GM18909 (cell line): ENCODE data around the gene UBTD2.
"Not testable (repeated sequence)": the region's sequence is repeated elsewhere in the genome, so short reads cannot be mapped to it uniquely, and the experiment has no call there.

Experiments used
- ATAC-seq: cut with Tn5 transposase; IDR thresholded peaks from one replicate; pipeline ENCODE4 v1.9.1; 2021; ENCODE audit warnings: mild to moderate bottlenecking; ENCODE audit not compliant: unreplicated experiment, poor library complexity

UBTD2 gene

DNA sequence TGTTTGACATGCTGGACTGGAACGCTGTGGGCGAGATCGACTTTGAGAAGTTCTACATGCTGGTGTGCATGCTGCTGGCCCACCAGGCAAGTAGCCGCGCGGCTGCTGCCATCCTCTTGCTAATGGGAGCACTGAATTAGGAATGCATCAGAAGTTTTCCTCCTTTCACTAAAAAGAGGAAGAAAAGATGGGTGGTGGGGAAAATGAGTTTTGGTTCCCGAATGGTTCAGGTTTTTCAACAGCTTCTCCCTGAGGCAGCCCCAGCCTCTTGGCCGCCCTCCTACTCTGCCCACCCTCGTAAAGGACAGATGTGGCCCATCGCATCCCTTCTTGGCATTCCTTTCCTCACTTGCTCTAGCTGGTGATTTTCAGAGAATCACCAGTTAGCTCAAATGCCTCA lies 84.1 kb downstream of the UBTD2 start:
- no peak for ATAC-seq

DNA sequence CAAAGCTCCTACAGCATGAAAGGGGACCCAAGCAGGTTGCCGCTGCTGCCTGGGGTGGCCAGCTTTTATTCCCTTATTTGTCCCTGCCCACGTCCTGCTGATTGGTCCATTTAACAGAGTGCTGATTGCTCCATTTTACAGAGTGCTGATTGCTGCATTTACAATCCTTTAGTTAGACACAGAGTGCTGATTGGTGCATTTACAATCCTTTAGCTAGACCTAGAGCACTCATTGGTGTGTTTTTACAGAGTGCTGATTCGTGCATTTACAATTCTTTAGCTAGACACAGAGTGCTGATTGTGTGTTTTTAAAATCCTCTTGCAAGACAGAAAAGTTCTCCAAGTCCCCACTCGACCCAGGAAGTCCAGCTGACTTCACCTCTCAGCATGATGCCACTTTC lies 85.8 kb downstream of the UBTD2 start:
- ATAC-seq, result not testable (repeated sequence)

DNA sequence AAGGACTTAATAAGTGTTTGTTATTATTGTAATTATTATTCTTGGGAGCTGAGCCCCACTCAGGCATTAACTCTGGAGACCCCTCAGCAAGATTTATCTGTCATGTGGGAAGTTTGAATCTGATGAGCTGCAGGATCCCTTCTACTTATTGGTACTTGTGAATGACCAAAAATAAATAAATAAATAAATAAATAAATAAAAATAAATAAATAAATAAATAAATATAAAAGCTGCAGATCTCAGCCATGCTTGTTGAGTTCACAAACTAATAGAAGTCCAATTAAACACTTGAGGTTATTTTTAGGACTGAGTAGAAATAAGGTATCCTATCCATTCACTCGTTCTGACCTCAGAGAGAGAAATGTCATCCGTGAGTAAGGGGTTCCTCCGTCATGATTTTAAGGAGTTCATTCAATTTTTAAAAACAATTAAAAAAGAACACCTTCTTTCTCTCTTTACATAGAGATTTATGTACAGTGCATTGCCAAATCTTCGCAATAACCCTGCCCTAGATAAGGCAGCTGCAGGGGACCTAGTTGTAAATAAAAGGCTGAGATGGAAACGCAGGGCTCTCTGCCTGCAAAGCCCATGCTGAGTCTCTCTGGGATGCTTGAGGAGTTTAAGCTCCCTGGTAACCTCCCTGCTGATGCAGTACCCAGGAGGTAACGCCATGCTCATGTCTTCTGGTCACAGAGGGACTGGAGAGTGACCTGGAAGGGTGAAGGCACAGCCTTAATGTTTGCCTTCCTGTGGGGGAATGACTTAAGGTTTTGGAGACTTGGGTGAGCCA lies 88.4 kb downstream of the UBTD2 start:
- no peak for ATAC-seq

DNA sequence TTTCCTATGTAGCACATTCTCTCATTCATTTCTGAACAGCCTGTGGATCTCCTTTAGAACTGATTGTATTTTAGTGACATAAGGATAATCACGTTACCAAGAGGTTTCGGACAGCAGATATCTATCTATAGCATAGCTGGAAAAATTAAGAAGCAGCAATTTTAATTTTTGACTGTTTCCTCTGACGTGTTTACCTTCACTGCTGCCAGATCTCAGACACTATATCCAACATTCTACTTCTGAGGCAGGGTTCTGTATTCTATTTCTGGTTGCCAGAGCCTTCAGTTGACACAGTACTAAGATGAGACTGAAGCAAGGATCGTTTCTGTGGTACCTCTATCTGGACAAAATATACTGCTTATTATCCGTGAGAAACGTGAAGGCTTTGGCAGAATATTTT lies 89.7 kb downstream of the UBTD2 start, which contains the start of gene EFCAB9:
TSS of gene EFCAB9 (plus strand) at position 301 of the 400 bp plus-strand sequence. CDS start at position 302, 1 bp downstream.
- no peak for ATAC-seq

DNA sequence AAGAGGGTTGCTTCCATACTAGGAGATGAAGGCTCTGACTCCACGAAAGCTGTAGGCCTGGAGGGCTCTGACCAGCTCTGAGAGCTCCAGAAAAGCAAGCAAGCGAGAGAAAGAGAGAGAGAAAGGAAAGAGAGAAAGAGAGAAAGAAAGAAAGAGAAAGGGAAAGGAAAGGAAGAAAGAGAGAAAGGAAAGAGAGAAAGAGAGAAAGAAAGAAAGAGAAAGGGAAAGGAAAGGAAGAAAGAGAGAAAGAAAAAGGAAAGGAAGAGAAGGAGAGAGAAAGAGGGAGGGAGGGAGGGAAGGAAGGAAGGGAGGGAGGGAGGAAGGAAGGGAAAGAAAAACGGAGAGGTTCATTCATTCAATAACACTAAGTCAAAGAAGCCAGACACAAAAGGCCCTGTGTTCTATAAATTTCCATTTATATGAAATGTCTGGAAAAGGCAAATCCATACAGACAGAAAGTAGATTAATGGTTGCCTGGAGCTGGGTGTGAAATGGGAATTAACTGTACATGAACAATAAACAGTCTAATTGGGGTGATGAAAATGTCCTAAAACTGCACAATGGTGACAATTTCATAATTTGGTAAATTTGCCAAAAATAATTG lies 93.8 kb downstream of the UBTD2 start:
- no peak for ATAC-seq

DNA sequence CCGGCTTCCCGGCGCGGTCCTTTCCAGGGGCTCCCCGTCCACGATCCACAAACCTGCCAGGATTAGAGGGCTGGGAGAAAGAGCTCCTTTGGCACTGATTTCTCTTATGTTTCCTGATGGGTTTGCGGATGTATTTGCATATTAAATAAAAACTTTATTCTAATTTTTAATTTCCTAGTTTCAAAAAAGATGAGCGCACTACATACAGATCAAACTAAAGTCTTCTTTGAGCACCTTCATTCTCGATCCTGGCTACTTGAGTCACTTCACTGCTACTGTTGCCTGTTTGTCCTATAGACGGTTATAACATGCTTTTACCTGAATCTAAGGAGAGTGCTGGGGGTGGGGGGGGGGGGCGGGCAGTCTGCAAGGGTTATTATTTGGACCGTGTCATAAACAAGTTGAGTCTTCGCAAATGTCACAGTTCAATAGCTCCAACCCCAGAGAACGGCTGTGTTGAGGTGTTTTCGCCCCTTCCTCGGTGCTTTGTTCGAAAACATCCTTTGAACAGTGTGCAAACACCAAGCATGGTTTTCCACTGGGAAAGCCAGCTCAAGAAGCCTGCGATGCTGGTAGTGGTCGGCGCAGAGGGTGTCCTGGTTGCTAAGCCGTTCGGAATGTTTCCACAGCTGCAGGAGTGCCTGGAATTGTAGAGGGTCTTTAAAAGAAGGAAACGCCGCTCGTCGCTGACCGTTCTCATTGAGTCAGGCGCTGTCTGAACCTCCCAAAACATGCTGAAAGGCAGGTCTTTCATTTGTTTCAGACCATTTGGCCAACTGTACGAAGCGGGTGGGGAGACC lies 94.5 kb downstream of the UBTD2 start:
- no peak for ATAC-seq

DNA sequence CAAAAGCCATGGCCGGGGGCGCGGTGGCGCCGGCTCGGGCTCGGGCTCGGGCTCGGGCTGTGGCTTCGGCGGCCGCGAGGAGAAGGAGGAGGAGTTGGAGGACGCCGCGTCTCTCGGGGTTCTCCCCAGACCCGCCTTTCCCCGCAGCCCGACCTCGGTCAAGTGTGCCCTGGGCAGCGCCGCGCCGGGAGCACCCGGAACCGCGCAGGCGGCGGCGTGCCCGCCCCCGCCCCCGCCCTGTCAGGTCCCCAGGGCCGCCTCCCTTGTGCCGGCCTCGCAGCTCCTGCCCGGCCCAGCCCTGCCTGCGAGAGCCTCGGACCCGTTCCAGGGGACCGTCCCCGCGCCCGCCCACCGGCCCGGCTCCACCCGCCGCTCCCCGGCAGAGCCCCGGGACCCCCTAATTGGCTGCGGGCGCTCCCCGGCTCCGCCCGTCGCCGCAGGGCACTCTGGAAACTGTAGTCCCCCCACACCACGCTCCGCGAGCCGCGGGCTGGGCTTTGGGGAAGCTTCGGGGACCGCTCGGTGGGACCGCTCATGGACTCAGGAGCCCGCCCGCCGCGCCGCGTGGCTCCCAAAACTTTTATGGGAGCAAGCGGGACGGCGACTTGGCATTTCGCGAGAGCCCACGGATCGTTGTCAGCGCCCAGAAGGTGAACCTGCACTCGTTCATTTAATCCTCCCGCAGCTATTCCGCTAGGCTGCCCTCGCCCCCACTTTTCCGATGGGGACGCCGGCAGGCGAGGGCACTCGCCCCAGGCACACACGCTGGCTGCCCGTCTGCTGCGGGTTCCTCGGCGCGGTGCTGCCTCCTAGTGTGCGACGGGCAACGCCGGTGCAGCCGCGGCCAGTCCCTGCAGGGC lies 95.3 kb downstream of the UBTD2 start, which contains the start of gene STK10:
TSS of gene STK10 (minus strand) at position 192 of the 860 bp plus-strand sequence. CDS start at position 10, 182 bp downstream.
- ATAC-seq, result peak; percentile 77

DNA sequence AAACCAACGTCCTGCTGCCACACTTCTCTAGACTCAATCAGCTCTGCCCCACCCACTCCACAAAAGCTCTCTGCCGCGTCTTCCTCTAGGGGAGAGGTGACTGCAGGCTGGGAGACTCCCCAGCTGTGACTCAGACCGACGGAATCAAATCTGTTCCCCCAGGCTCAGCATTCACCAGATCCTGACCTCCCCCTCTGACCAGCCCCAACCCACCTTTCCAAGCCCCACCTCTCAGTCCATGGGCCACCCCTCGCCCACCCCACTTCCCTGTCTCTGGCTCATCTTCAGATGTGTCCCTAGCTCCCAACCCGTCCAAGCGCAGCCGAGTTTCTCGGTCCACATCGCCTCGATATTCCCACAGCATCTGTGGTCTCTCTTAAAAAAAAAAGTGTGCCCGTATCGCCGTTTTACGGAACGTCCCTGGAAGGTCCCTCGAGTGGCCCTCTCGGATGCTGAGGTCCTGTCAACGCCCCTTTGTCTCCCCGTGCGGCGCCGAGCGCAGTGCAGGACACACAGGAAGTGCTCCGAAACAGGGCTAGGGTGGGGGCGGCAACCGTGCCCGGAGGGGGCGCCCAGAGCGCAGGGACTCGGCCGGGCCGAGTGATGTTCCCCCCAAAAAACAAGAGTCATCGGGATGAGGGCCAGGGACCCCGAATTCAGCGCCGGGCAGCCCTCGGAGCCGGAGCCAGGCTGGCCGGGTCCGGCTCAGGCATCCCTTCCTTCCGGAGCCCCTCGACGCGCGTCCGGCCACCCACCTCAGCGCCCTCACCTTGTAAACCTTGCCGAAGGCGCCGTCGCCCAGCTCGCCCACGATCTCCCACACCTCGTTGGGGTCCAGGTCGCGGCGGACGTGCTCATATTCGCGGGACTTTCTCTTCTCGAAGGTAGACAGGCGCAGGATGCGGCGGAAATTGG lies 96.2 kb downstream of the UBTD2 start:
- peak; percentile 27 for ATAC-seq

DNA sequence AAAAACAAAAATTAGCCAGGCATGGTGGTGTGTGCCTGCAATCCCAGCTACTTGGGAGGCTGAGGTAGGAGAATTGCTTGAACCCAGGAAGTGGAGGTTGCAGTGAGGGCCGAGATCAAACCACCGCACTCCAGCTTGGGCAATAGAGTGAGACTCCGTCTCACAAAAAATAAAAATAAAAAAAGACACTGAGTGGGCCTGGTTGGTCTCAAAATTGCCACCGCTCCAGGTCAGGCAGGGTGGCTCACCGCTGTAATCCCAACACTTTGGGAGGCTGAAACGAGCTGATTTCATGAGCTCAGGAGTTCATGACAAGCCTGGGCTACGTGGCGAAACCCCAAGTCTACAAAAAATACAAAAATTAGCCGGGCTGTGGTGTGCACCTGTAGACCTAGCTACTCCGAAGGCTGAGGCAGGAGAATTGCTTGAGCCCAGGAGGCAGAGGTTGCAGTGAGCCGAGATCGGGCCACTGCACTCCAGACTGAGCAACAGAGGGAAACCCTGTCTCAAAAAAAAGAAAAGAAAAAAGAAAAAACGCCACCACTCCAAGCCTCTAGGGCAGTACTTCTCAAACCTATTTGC lies 97.4 kb downstream of the UBTD2 start:
- ATAC-seq, result no peak

DNA sequence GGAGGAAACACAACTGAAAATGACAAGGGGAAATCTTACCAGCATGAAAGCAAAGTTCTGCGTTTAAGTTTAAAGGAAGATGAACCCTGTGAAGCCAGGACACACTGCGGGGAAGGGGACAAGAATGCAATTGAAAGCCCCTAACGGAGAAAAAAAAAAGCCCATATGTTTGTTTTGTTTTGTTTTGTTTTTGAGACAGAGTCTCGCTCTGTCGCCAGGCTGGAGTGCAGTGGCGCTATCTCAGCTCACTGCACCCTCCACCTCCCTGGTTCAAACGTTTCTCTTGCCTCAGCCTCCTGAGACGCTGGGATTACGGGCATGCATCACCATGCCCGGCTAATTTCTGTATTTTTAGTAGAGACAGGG lies 98.5 kb downstream of the UBTD2 start:
- no peak for ATAC-seq

DNA sequence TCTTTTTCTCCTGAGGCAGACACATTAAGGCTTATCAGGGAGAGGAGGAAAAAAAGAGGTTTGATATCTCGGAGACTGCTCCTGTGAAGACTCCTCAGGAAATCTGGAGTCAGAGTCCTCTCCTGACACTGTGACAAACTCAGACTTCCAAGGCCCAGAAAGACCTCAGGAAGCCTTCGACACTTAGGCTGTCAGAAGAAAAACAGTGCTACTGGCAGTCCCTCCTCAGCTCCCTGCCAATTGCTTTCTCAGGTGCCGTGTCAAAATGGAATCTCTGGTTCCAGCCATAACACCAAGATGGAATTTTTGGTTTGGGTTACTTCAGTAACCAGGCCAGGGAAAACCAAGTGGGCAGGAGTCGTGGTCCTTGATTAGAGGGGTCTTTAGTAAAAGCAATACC lies 99.7 kb downstream of the UBTD2 start:
- no peak for ATAC-seq

DNA sequence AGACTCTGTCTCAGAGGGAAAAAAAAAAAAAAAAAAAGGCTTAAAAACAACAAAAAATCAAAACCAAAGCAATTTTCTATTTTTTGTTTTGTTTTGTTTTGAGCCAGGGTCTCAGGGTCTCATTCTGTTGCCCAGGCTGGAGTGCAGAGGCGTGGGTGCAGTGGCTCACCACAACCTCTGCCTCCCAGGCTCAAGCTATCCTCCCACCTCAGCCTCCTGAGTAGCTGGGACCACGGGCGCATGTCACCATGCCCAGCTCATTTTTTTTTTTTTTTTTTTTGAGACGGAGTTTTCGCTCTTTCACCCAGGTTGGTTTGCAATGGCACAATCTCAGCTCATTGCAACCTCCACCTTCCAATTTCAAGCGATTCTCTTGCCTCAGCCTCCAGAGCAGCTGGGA lies 101.3 kb downstream of the UBTD2 start:
- no peak for ATAC-seq

DNA sequence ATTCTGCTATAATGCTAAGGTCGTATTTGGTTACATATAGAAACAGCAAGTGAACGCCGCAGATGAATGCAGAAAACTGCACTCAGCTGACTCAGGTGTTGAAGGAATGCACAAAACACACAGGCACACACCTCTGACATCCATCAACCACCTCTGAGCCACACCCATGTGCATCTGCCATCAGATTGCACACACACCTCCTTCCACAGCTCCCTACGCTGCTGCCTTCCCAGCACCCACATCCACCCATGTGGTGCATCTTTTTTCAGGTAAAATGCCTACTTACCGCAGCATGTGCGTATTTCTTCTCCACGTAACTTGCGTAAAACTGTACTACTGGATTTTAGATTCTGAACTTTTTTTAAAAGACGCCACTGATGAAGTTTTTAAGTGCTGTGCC lies 102.6 kb downstream of the UBTD2 start:
- no peak for ATAC-seq

DNA sequence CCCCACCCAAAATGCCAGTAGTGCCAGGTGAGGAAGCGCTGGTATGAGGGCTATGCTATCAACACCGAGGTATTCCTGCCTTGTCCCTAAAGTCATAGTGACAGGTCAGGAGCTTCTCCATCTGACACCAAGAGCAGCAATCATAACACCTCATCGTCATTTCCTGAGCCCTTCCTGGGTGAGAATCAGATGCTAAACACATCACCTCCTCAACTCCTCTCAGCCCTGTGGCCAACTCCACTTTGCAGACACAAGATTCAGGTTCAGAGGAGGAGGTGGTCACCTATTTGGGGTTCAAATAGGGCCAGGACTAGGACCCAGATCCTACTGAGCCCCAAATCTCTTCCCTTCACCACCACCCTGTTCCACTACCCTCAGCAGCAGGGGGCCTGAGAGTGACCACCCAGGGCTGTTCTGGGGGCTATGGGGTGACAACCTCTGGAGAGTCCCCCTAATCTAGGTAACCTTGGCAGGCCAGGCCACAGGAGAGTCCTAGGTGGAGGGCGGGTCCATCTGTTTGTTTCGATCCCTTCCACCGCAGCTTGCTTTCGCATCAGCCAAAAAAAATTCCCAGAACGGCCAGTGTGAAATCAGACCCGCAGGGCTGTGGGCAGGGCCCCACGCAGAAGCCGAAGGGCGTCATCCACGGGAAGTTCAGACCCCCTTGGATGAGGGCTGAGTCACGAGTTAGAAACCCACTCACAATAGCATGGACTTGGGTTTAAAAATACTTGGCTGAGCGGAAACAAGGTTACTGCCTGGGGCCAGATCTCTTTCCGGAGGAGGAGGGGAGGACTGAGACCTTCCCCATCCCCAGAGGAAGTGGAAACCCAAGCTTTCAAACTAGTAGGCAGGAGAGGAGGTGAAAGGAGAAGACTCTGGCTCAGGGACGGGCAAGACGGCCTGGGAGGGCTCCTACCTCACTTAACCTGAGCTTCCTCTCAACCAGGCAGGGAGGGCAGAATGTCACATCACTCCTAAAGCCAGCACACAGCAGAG lies 104.3 kb downstream of the UBTD2 start:
- peak; percentile 40 for ATAC-seq

DNA sequence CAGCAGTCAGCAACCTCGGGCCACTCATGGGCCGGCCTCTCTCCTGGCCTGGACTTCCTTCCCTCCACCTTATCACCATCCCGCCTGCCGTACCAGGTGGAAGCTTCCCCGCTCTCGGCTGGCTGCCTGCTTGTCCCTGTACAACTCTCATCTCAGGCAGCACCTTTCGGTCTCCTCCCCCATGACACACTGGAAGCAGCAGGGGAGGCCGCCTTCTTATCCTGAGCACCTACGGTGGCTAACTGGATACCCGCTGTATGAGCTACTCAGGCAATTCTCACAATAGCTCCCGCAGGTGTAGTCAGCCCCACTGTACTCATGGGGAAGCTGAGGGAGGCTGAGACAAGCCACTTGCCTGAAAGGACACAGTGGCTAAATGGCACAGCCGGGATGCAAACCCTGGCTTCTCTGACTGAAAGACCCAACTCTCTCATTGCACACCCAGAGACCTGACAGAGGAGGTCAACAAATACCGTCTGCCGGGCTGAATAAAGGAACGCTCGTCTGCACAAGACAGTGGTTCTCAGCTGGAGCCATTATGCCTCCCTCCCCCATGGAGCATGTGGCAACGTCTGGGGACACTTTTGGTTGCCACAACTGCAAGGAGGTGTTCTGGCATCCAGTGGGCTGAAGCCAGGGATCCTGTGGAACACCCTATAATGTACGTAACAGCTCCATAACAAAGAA lies 105.1 kb downstream of the UBTD2 start:
- no peak for ATAC-seq

DNA sequence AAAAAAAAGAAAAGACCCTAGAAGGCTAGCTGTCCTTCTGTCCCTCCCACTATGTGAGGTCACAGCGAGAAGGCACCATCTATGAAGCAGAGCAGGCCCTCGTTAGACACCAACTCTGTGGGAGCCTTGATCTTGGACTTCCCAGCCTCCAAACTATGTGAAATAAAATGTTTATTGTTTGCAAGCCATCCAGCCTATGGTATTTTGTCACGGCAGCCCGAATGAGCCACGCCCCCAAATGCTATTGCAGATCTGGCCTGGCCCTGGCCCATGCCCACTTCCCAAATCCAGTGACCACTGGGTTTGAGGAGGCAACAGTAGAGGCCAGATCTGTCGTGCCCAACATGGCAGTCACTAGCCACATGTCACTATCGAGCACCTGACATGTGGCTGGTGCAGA lies 106.4 kb downstream of the UBTD2 start:
- no peak for ATAC-seq

DNA sequence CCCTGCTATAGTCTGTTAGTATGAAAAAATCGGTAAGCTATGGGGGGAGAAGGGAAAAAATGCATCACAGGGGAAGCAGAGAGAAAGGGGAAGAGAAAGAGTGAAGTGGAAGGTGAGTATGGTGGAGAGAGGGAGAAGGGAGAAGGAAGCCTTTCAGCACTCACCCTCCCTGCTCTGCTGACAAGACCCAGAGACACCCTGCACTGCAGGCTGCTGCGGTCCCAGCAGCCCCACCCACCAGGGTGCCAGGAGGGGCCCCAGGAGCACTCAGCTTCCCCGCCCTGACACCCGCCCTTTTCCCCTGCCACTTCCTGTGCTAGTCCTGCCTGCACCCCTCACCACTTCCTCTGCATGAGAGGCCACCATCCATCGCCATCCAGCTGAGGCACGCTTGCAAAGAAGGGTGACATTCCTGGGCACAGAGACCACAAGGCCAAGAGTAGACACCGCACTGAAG lies 108.3 kb downstream of the UBTD2 start:
- peak; percentile 69 for ATAC-seq
